A549 (cell line): ENCODE data around the gene TSPAN15. TPM values are rescaled to one million over a fixed set of nuclear protein-coding genes. Genes with fewer than 3 reads are reported as not detected.

Source experiments
- ATAC-seq, 2 experiments: fragments of 200-7000 bp in 1 of 2; fragments of >200 bp in 1 of 2; cut with Nextera tagmentation in 1 of 2; cut with Tn5 transposase in 1 of 2; 3 replicates each; pipeline versions ENCODE4 v1.8.0 to v1.9.1; 2018 to 2020; ENCODE audit warnings: mild to moderate bottlenecking in 1 of 2, moderate library complexity in 1 of 2
- CTCF ChIA-PET: fragments of 300-600 bp; sonication (Branson Sonifier 250); formaldehyde crosslinking; extraction: SDS; loops from one replicate; lab custom pipeline; 2021; ENCODE audit warnings: antibody characterized with exemption, inconsistent platforms; lab: Yijun Ruan, JAX
- POLR2A ChIA-PET: fragments of 350-600 bp; formaldehyde crosslinking; extraction: SDS; loops from one replicate; lab custom pipeline; 2021; ENCODE audit warnings: antibody characterized with exemption, inconsistent platforms; lab: Yijun Ruan, JAX
- DNase-seq, 2 experiments: peaks; one replicate each; pipeline versions ENCODE4 v3.0.0 to v3.0.0-alpha.2; 2011 to 2016; ENCODE audit warnings: low read depth in 1 of 2, low spot score in 1 of 2
- FAIRE-seq: peaks from 2 replicates; lab custom pipeline; 2011; peaks lifted over from hg19 to GRCh38; lab: Jason Lieb, UNC
- H3K27ac ChIP-seq, 2 experiments: fragments of >200 bp; sonication (Bioruptor Twin); formaldehyde crosslinking; 3 replicates each; pipeline ENCODE4 v1.5.1; 2016 to 2017
- H3K4me1 ChIP-seq: fragments of >200 bp; sonication (Bioruptor Twin); formaldehyde crosslinking; 3 replicates; pipeline ENCODE4 v1.6.1; 2016
- H3K4me2 ChIP-seq: fragments of >200 bp; sonication (Bioruptor Twin); formaldehyde crosslinking; 3 replicates; pipeline ENCODE4 v1.6.1; 2016
- H3K4me3 ChIP-seq: fragments of >200 bp; sonication (Bioruptor Twin); formaldehyde crosslinking; 3 replicates; pipeline ENCODE4 v1.5.1; 2016
- H3K9me3 ChIP-seq: fragments of >200 bp; sonication (Bioruptor Twin); formaldehyde crosslinking; 3 replicates; pipeline ENCODE4 v1.6.1; 2016
- BCL3 ChIP-seq: fragments of >200 bp; sonication (Bioruptor Twin); formaldehyde crosslinking; IDR thresholded peaks from 3 replicates; pipeline ENCODE4 v1.6.1; 2016
- BHLHE40 ChIP-seq: IDR thresholded peaks from 2 replicates; pipeline ENCODE4 v1.6.1; 2012; ENCODE audit warnings: low read depth, low read length, inconsistent platforms
- CBX2 ChIP-seq: fragments of 200-600 bp; sonication (generic); IDR thresholded peaks from 2 replicates; pipeline ENCODE4 v1.6.1; 2016; ENCODE audit warnings: low read depth, mild to moderate bottlenecking, borderline replicate concordance
- CEBPB ChIP-seq, 2 experiments: fragments of >200 bp in 1 of 2; sonication (Bioruptor Twin) in 1 of 2; formaldehyde crosslinking in 1 of 2; IDR thresholded peaks; 2 replicates each; pipeline ENCODE4 v1.6.1; 2012 to 2016
- FOSB ChIP-seq: fragments of 250-450 bp; sonication (Bioruptor Pico); IDR thresholded peaks from 2 replicates; pipeline ENCODE4 v1.5.0; 2020; ENCODE audit warnings: mild to moderate bottlenecking, moderate library complexity
- HDAC2 ChIP-seq: fragments of 200-600 bp; sonication (generic); IDR thresholded peaks from 2 replicates; pipeline ENCODE4 v1.6.1; 2016
- HES2 ChIP-seq: fragments of >200 bp; sonication (Bioruptor Twin); formaldehyde crosslinking; IDR thresholded peaks from 2 replicates; pipeline ENCODE4 v1.6.1; 2016
- HEYL ChIP-seq: fragments of 250-450 bp; sonication (Bioruptor Pico); IDR thresholded peaks from 2 replicates; pipeline ENCODE4 v1.8.0; 2021; ENCODE audit warnings: mild to moderate bottlenecking, moderate library complexity
- HOXA7 ChIP-seq: fragments of 250-450 bp; sonication (Bioruptor Pico); IDR thresholded peaks from 2 replicates; pipeline ENCODE4 v1.5.0; 2020; ENCODE audit warnings: mild to moderate bottlenecking, moderate library complexity
- HOXB13 ChIP-seq: fragments of 250-450 bp; sonication (Bioruptor Pico); IDR thresholded peaks from 2 replicates; pipeline ENCODE4 v1.5.0; 2020; ENCODE audit warnings: low read depth, mild to moderate bottlenecking, moderate library complexity
- HOXB5 ChIP-seq: fragments of 250-450 bp; sonication (Bioruptor Pico); IDR thresholded peaks from 2 replicates; pipeline ENCODE4 v1.5.0; 2020; ENCODE audit warnings: mild to moderate bottlenecking, moderate library complexity
- JUN ChIP-seq, 2 experiments: fragments of >200 bp; sonication (Bioruptor Twin); formaldehyde crosslinking; IDR thresholded peaks; 2 replicates in 1 of 2; 3 replicates in 1 of 2; pipeline ENCODE4 v1.6.1; 2016 to 2017
- JUNB ChIP-seq: fragments of >200 bp; sonication (Bioruptor Twin); formaldehyde crosslinking; IDR thresholded peaks from 2 replicates; pipeline ENCODE4 v1.6.1; 2016
- KDM1A ChIP-seq: fragments of 200-600 bp; sonication (generic); IDR thresholded peaks from 2 replicates; pipeline ENCODE4 v1.6.1; 2016; ENCODE audit warnings: low read depth, mild to moderate bottlenecking
- MAFK ChIP-seq: fragments of 450-650 bp; IDR thresholded peaks from 2 replicates; pipeline ENCODE4 v1.6.1; 2014; ENCODE audit not compliant: partially characterized antibody
- NR3C1 ChIP-seq: fragments of >200 bp; sonication (Bioruptor Twin); formaldehyde crosslinking; IDR thresholded peaks from 3 replicates; pipeline ENCODE4 v1.6.1; 2017
- POLR2A ChIP-seq: IDR thresholded peaks from 2 replicates; pipeline ENCODE4 v1.6.1; 2012; ENCODE audit warnings: mild to moderate bottlenecking, low read length
- POLR2AphosphoS2 ChIP-seq: conservative IDR thresholded peaks from 2 replicates; pipeline ENCODE4 v1.6.1; 2012; ENCODE audit warnings: low read length, improper control_type of control experiment, inconsistent platforms
- RCOR1 ChIP-seq: fragments of 150-350 bp; IDR thresholded peaks from 2 replicates; pipeline ENCODE4 v1.6.1; 2014; ENCODE audit warnings: antibody characterized with exemption, low read length, low read depth
- RFX5 ChIP-seq: fragments of 450-650 bp; IDR thresholded peaks from 2 replicates; pipeline ENCODE4 v1.7.1; 2014; ENCODE audit warnings: antibody characterized with exemption, mild to moderate bottlenecking, moderate library complexity
- RNF2 ChIP-seq: fragments of 200-600 bp; sonication (generic); IDR thresholded peaks from 2 replicates; pipeline ENCODE4 v1.6.1; 2016; ENCODE audit warnings: low read depth, mild to moderate bottlenecking, antibody characterized with exemption, moderate library complexity, borderline replicate concordance
- SMC3 ChIP-seq: fragments of >200 bp; sonication (Bioruptor Twin); formaldehyde crosslinking; IDR thresholded peaks from 3 replicates; pipeline ENCODE4 v1.6.1; 2018; ENCODE audit warnings: inconsistent platforms
- TP53 ChIP-seq: fragments of 250-450 bp; sonication (Bioruptor Pico); IDR thresholded peaks from 2 replicates; pipeline ENCODE4 v1.5.0; 2021; ENCODE audit warnings: mild to moderate bottlenecking, moderate library complexity
- ZC3H11A ChIP-seq: fragments of 450-650 bp; IDR thresholded peaks from 2 replicates; pipeline ENCODE4 v1.6.1; 2014; ENCODE audit warnings: antibody characterized with exemption, mild to moderate bottlenecking
- ZSCAN20 ChIP-seq: fragments of 250-450 bp; sonication (Bioruptor Pico); IDR thresholded peaks from 2 replicates; pipeline ENCODE4 v1.8.0; 2022; ENCODE audit warnings: mild to moderate bottlenecking, moderate library complexity
- WGBS: methylation state at CpG from one replicate; pipeline ENCODE4 v1.1.6; 2017; ENCODE audit errors: missing lambda C conversion rate; 5-methylcytosine and 5-hydroxymethylcytosine counted together
- polyA plus RNA-seq, 4 experiments: library from polyadenylated mRNA; depleted of rRNA in 3 of 4; stranded (reverse); fragments of >200 nt; fragmentation: RNase III in 1 of 4; extraction: RNeasy Plus Mini Kit Qiagen cat#74134 plus additional on column Dnase treatment in 1 of 4; gene quantifications; 2 replicates in 3 of 4; 3 replicates in 1 of 4; pipeline ENCODE4 v1.2.3, GENCODE V29; 2011 to 2017
- TF ChIP-seq, protein P1 (sequence below): fragments of 250-450 bp; sonication (Bioruptor Pico); IDR thresholded peaks from 2 replicates; pipeline ENCODE4 v1.5.0; 2020; ENCODE audit warnings: low read depth, mild to moderate bottlenecking, moderate library complexity
- TF ChIP-seq, protein P2 (sequence below): fragments of >200 bp; sonication (Bioruptor Twin); formaldehyde crosslinking; IDR thresholded peaks from 3 replicates; pipeline ENCODE4 v1.5.1; 2016
- TF ChIP-seq, protein P3 (sequence below): fragments of 450-650 bp; IDR thresholded peaks from 2 replicates; pipeline ENCODE4 v1.6.1; 2014; ENCODE audit warnings: antibody characterized with exemption
- TF ChIP-seq, protein P4 (sequence below): fragments of 200-600 bp; sonication (generic); IDR thresholded peaks from 2 replicates; pipeline ENCODE4 v1.6.1; 2016; ENCODE audit warnings: antibody characterized with exemption, mild to moderate bottlenecking, moderate library complexity

The TSPAN15 gene
- polyA plus RNA-seq, 2 of the 4 experiments (the other 2 are of a cell fraction), result 49.3 to 89.6 TPM

- 100% methylated on average over 1 of the region's 1 CpG for WGBS
- no peak for ATAC-seq
- Histone ChIP-seq H3K4me3 (no peak overlapping the region), H3K27ac (no peak overlapping the region), H3K4me2 (no peak overlapping the region), H3K4me1 (peaks cover 69% of the 10 kb centered on the region), H3K9me3 (no peaks in the 10 kb centered on the region)
- CTCF ChIA-PET, result interaction anchor here (1.0 to 2.5 kb wide), 5 partner anchors 9 to 43 kb away, joined by 3 to 10 read pairs (median 7); no protein-coding TSS in a partner anchor
- POLR2A ChIA-PET, result no interaction called here
- DNase-seq, result no peak
- no peak for TF ChIP-seq SMC3
- no peak for TF ChIP-seq ZSCAN20
- TF ChIP-seq, protein P1, sequence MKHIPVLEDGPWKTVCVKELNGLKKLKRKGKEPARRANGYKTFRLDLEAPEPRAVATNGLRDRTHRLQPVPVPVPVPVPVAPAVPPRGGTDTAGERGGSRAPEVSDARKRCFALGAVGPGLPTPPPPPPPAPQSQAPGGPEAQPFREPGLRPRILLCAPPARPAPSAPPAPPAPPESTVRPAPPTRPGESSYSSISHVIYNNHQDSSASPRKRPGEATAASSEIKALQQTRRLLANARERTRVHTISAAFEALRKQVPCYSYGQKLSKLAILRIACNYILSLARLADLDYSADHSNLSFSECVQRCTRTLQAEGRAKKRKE, result no peak
- no peak for TF ChIP-seq HEYL
- no peak for TF ChIP-seq RNF2
- no peak for TF ChIP-seq BCL3
- TF ChIP-seq CEBPB (IDR thresholded peaks at IDR 0.05), result no peak
- no peak for TF ChIP-seq HOXA7
- no peak for TF ChIP-seq TP53
- TF ChIP-seq HOXB5 (CRISPR knock-in tag), result no peak
- no peak for TF ChIP-seq HES2
- no peak for TF ChIP-seq RFX5
- TF ChIP-seq RCOR1, result no peak
- no peak for TF ChIP-seq ZC3H11A
- TF ChIP-seq, protein P2, sequence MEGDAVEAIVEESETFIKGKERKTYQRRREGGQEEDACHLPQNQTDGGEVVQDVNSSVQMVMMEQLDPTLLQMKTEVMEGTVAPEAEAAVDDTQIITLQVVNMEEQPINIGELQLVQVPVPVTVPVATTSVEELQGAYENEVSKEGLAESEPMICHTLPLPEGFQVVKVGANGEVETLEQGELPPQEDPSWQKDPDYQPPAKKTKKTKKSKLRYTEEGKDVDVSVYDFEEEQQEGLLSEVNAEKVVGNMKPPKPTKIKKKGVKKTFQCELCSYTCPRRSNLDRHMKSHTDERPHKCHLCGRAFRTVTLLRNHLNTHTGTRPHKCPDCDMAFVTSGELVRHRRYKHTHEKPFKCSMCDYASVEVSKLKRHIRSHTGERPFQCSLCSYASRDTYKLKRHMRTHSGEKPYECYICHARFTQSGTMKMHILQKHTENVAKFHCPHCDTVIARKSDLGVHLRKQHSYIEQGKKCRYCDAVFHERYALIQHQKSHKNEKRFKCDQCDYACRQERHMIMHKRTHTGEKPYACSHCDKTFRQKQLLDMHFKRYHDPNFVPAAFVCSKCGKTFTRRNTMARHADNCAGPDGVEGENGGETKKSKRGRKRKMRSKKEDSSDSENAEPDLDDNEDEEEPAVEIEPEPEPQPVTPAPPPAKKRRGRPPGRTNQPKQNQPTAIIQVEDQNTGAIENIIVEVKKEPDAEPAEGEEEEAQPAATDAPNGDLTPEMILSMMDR, result no peak
- TF ChIP-seq KDM1A, result no peak
- no peak for TF ChIP-seq MAFK
- no peak for TF ChIP-seq POLR2AphosphoS2
- no peak for TF ChIP-seq BHLHE40
- no peak for TF ChIP-seq POLR2A
- no peak for FAIRE-seq
Observed at GRCh38 chr10:69469976-69470375, 18.7 kb downstream of the TSPAN15 start.

- Histone ChIP-seq H3K27ac (no peak overlapping the region), H3K4me2 (no peak overlapping the region), H3K4me1 (peaks cover 70% of the 10 kb centered on the region), H3K9me3 (no peaks in the 10 kb centered on the region), H3K4me3 (no peak overlapping the region)
- ATAC-seq (no peak), DNase-seq (no peak), FAIRE-seq (no peak)
- ChIA-PET CTCF (interaction anchor here (1.1 to 3.0 kb wide), 4 partner anchors 8 to 43 kb away, joined by 3 to 10 read pairs (median 7); no protein-coding TSS in a partner anchor), POLR2A (interaction anchor here (1.1 kb wide), 1 partner anchor 21 kb away, joined by 3 read pairs; no protein-coding TSS in a partner anchor)
- WGBS, result 86% methylated on average over 8 of the region's 8 CpGs
- TF ChIP-seq NR3C1, result no peak
- no peak for TF ChIP-seq HOXB13
- no peak for TF ChIP-seq MAFK
- TF ChIP-seq HDAC2, result no peak
- no peak for TF ChIP-seq HOXA7
- TF ChIP-seq, protein P3, sequence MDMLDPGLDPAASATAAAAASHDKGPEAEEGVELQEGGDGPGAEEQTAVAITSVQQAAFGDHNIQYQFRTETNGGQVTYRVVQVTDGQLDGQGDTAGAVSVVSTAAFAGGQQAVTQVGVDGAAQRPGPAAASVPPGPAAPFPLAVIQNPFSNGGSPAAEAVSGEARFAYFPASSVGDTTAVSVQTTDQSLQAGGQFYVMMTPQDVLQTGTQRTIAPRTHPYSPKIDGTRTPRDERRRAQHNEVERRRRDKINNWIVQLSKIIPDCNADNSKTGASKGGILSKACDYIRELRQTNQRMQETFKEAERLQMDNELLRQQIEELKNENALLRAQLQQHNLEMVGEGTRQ, result no peak
- no peak for TF ChIP-seq JUNB
- TF ChIP-seq ZSCAN20, result no peak
- TF ChIP-seq JUN (IDR thresholded peaks at IDR 0.05), result no peak
- no peak for TF ChIP-seq RNF2
- no peak for TF ChIP-seq CBX2
- no peak for TF ChIP-seq SMC3
- TF ChIP-seq, protein P4, sequence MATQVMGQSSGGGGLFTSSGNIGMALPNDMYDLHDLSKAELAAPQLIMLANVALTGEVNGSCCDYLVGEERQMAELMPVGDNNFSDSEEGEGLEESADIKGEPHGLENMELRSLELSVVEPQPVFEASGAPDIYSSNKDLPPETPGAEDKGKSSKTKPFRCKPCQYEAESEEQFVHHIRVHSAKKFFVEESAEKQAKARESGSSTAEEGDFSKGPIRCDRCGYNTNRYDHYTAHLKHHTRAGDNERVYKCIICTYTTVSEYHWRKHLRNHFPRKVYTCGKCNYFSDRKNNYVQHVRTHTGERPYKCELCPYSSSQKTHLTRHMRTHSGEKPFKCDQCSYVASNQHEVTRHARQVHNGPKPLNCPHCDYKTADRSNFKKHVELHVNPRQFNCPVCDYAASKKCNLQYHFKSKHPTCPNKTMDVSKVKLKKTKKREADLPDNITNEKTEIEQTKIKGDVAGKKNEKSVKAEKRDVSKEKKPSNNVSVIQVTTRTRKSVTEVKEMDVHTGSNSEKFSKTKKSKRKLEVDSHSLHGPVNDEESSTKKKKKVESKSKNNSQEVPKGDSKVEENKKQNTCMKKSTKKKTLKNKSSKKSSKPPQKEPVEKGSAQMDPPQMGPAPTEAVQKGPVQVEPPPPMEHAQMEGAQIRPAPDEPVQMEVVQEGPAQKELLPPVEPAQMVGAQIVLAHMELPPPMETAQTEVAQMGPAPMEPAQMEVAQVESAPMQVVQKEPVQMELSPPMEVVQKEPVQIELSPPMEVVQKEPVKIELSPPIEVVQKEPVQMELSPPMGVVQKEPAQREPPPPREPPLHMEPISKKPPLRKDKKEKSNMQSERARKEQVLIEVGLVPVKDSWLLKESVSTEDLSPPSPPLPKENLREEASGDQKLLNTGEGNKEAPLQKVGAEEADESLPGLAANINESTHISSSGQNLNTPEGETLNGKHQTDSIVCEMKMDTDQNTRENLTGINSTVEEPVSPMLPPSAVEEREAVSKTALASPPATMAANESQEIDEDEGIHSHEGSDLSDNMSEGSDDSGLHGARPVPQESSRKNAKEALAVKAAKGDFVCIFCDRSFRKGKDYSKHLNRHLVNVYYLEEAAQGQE, result no peak
- no peak for TF ChIP-seq FOSB
- no peak for TF ChIP-seq HES2
Observed at GRCh38 chr10:69470463-69471384, 19.5 kb downstream of the TSPAN15 start.
